Brain microvascular endothelial cell (primary cell): ENCODE measurements around the gene SULT1C2.

Experiments used
- DNase-seq: peaks from one replicate; pipeline ENCODE4 v3.0.0-alpha.2; 2020
- H3K27ac ChIP-seq: fragments of 250-450 bp; sonication (Bioruptor Pico); 2 replicates; pipeline ENCODE4 v1.5.1; 2020; ENCODE audit warnings: mild to moderate bottlenecking, moderate library complexity
- H3K27me3 ChIP-seq: fragments of 250-450 bp; sonication (Bioruptor Pico); replicated peaks from 2 replicates; pipeline ENCODE4 v1.5.1; 2020; ENCODE audit warnings: mild to moderate bottlenecking
- H3K36me3 ChIP-seq: fragments of 250-450 bp; sonication (Bioruptor Pico); replicated peaks from 2 replicates; pipeline ENCODE4 v1.5.1; 2020; ENCODE audit warnings: mild to moderate bottlenecking
- H3K4me3 ChIP-seq: 2 replicates; pipeline ENCODE4 v1.5.1; 2011; ENCODE audit warnings: low read depth, mild to moderate bottlenecking, control low read depth, low read length, moderate library complexity
- CTCF ChIP-seq: IDR thresholded peaks from 2 replicates; pipeline ENCODE4 v1.5.1; 2011; ENCODE audit warnings: low read depth, mild to moderate bottlenecking, moderate library complexity, low read length, control low read depth, inconsistent platforms; ENCODE audit errors: missing control alignments
- in situ Hi-C: cut with HindIII; loops from 2 replicates; pipeline ENCODE4 v1.10.0; 2017; ENCODE audit warnings: low sequenced_read_pairs, low pct_ligation_motif_present

Gene SULT1C2

DNA sequence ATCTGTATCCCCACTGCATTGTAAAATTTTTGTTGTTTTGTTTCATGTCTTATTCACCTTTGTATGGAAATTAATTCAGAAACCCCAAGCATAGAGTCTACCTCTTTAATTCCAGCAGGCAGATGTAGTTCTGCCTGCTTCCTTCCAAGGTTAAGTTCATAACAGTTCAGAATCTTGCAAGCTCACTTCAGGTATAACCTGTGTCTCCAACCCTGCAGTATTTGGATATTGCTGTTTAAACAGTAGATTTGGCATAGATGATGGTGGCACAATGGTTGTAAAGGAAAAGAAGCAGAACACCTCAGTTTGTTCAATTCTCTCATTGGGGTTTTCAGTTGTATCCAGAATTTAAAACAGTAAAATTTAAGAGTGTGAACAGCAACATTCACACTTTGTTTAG lies 21.2 kb downstream of the SULT1C2 start:
- no peak overlapping the region for H3K4me3 ChIP-seq
- no peaks in the 10 kb centered on the region for H3K36me3 ChIP-seq
- in situ Hi-C loops, result no loop called here
- H3K27me3 ChIP-seq, result no peaks in the 10 kb centered on the region
- H3K27ac ChIP-seq, result no peak overlapping the region
- TF ChIP-seq CTCF, result no peak
- no peak for DNase-seq

- no peak for DNase-seq
- Histone ChIP-seq H3K27me3 (no peaks in the 10 kb centered on the region), H3K27ac (no peak overlapping the region), H3K4me3 (no peak overlapping the region), H3K36me3 (no peaks in the 10 kb centered on the region)
- in situ Hi-C loops, result no loop called here
- no peak for TF ChIP-seq CTCF
Measured at GRCh38 chr2:108314586-108315296, 26.0 kb downstream of the SULT1C2 start.

DNA sequence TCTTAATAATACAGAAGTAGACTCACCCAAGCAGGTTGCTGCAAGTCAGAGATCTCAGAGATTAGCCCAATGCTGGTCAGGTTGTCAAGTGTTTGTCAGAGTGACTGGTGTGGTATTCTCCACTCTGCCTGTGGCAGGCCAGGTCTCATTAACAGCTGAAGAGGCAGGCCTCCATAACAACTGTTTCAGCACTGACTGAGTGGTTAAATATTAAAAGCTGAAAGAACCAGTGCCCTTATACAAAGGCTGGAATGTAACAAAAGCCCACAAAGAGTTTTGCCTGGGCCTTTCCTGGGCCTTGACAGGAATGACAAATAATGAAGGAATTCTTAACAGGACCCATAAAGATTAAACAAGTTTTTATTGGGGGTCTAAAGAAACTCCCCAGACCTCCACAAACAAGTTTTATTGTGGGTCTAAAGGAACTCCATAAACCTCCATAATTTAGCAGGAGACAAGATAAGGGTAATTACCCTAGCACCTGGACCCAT lies 26.8 kb downstream of the SULT1C2 start:
- no peak for TF ChIP-seq CTCF
- in situ Hi-C loops, result no loop called here
- Histone ChIP-seq H3K27ac (no peak overlapping the region), H3K4me3 (no peak overlapping the region), H3K36me3 (no peaks in the 10 kb centered on the region), H3K27me3 (no peaks in the 10 kb centered on the region)
- no peak for DNase-seq

DNA sequence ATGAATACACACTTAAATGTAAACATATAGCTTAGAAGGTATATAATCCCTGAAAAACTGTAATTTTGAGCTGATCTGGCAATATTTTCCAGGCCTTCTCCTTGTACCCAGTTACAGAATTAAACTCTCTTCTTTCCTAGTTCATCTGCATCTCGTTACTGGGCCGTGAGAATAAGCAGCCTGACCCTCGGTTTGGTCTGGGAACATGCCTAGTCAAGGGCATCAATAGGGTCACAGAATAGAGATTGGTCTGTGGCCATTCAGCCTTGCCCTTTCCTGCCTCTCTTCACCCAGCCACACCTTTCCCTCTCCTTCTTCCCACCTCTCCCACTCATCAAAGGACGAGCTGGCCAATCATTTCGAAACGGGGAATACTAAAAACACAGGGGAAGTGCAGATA lies 27.3 kb downstream of the SULT1C2 start:
- no peaks in the 10 kb centered on the region for H3K27me3 ChIP-seq
- no peak for DNase-seq
- no peak for TF ChIP-seq CTCF
- no peak overlapping the region for H3K4me3 ChIP-seq
- in situ Hi-C loops, result no loop called here
- no peaks in the 10 kb centered on the region for H3K36me3 ChIP-seq
- H3K27ac ChIP-seq, result no peak overlapping the region

GRCh38 chr2:108316461-108317258 lies 28.0 kb downstream of the SULT1C2 start:
- Histone ChIP-seq H3K36me3 (no peaks in the 10 kb centered on the region), H3K27me3 (no peaks in the 10 kb centered on the region), H3K27ac (no peak overlapping the region), H3K4me3 (no peak overlapping the region)
- TF ChIP-seq CTCF, result no peak
- in situ Hi-C loops, result no loop called here
- DNase-seq, result no peak
